ENCODE measurements around the gene ZNF75A. TPM values are rescaled to one million over a fixed set of nuclear protein-coding genes. Genes with fewer than 3 reads are reported as not detected.
"Not testable (repeated sequence)": the region's sequence is repeated elsewhere in the genome, so short reads cannot be mapped to it uniquely, and the experiment has no call there.

Gene ZNF75A
- 30.2 TPM for polyA plus RNA-seq (ENCODE audit: insufficient read length)

DNA sequence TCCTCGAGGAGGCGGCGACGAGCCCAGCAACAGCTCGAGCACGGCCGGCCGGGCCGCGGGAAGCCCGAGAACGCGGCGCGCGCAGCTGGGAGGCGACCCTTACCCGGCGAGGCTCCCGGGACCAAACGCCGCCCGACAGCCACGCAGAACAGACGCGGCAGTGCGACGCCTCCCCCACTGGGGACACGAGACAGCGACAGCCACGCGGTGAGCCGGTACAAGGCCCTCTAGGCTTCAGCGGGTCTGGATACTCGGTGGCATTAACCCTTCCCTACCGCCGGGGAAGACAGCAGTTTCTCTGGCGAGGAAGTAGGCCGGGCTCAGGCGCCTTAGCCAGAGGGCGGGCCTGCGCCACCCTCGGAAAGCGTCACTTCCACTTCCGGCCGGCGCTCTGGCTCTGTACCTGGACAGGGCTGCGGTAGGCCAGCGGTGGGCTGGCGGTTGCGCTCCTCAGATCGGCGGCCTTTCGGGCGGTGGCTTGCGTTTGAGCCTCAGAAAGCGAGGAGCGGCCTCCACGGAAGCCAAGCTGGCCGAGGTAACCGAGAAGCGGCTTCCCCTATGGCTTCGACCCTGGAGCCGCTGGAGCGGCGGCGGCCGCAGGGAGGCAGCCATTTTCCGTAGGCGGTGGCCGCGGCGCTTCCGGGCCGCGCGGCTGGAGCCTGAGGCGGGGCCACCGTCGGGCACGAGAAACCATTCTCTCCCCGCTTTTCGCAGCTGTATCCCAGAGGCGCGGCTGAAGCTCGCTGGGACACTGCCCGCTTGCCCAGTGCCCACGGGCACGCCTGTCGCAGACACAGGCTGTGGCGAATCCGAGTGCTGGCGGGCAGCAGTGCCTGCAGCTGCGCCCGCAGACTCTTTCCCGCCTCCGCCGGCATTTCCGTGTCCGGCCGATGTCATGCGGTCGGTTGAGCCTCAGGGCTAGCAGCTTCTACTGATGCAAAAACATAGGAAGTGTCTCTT is at the start of gene ZNF75A, which contains the start of gene TIGD7:
TSS of gene ZNF75A (plus strand) at position 389 of the 960 bp plus-strand sequence. CDS start 2,932 bp downstream, outside the sequence.
TSS of gene TIGD7 (minus strand) at position 322 of the 960 bp plus-strand sequence. CDS start 4,816 bp downstream, outside the sequence.
- peak; percentile 92 for DNase-seq

DNA sequence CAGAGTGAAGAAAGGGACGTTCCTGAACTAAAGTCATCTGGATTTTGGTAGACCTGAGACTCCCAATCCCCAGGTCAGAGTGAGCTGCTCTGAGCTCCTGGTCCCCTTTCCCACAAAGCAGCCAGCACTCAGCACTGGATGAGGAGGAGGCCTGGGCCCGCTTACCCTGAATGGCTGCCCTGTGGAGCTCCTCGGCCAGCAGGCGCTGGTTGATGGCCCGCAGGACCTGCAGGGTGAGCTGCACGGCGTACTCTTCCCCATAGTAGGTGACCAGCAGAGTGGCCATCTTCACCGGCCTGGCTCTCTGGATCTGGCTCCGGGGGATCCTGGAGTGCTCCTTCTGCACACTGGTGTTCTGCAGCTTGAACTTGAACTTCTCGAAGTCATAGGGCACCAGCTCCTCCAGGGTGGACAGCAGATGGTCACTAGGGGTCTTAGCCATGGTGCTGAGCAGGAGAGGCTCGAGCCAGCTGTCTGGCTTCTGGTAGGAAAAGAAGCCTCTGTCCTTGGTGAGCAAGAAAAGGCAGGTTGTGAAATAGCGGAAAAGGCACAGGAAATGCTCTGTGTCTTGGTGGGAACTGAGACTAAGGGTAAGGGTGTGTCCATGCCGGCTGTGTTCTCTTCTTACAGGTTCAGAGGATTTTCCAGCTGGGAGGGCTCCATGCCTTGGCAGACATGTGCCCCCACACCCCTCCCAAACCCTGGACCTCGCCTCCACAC is 49.0 kb upstream of the ZNF75A start, which contains the start of gene MEFV:
TSS of gene MEFV (minus strand) at position 488 of the 720 bp plus-strand sequence. CDS start at position 442, 46 bp downstream.
- no peak for DNase-seq

DNA sequence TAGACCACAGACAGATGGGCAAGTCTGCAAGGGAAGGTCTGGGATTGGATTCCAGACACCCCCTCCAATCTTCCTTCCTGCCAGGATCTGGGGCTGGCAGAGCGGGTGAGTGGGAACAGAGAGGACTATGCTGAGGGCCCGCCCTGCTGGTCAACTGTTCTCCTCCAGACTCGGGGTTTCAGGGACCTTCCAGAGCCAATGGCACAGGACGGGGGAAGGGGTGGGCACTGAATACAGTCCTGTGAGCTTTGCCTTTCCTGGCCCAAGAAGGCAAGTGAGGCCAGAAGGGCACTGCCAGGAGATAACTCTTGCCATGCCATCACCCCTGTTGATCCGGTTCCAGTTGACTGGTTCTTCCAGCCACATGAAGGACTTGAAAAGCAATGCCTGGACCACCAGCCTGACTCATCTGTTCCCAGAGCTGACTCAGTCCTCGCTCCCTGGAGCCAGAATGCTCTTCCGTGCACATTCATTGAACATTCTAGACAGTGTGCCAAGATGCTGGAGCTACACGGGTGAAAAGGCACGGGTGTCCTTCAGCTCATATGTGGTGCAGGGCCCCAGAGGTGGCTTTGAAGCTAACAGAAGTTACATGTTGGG is 48.3 kb upstream of the ZNF75A start:
- no peak for DNase-seq

DNA sequence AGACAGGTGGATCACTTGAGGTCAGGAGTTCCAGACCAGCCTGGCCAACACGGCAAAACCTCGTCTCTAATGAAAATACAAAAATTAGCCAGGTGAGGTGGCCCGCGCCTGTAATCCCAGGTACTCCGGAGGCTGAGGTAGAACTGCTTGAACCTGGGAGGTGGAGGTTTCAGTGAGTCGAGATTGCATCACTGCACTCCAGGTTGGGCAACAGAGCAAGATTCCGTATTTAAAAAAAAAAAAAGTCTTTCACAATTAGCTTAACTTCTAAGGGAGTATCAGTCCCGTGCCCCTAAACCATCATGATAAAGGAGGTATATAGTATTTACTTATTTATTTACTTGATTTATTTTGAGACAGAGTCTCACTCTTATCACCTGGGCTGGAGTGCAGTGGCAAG is 45.5 kb upstream of the ZNF75A start:
- DNase-seq: no peak

DNA sequence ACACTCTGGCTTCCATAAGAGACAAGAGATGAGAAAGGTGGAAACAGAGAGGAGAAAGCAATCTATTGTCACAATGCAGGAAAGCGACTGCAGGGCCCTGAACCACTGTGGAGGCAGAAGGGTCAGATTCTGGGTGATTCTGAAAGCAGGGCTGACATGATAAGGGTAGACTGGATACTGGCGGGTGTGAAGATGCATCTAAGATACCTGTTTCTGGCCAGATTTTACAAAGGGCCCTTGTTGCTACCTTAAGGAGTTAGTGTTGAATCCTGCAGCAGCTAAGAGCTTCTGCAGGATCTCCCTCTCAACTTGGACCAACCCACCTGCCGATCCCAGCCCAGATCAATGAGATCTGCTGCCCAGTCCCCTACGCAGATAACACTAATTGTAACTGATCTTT is 42.8 kb upstream of the ZNF75A start:
- no peak for DNase-seq

DNA sequence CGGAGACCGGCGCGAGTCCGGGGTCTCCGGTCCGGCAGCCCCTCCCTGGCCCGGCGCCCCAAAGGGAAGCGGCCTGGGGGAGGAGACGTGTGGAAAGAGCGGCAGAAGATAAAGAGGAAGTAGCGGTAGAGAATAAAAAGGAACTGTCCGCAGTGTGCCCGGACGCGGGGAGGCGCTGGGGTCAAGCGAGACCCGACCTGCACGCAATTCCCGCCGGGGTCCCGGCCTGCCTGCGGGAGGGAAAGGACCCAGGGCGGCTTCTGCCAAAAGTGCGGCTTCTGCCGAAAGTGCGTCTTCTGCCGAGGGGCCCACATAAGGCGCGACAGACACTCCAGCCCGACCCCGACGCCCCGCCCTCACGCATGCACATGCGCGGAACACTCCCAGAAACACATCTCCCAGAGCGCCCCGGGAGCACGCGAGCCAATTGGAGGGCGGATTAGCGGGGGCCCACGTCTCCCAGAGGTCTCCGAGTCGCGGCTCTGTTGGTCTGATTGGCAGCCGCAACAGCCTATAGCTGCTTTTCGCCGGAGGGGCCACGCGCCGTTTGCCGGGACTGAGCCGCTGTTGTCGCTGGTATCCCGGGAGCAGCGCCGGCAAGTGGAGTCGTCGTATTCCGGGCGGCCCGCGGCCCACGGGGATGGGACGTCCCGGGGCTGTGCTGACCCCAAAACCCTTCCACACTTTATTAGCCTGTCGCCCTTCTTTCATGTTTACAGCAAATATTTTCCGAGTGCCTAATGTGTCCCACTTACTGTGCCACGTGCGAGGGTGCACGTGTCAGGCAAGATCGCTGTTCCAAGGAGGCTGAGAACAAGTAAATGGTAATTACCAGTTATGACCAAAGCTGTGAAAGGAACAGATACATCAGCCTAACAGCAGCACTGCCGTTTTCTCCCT is 40.9 kb upstream of the ZNF75A start:
- peak; percentile 96 for DNase-seq

DNA sequence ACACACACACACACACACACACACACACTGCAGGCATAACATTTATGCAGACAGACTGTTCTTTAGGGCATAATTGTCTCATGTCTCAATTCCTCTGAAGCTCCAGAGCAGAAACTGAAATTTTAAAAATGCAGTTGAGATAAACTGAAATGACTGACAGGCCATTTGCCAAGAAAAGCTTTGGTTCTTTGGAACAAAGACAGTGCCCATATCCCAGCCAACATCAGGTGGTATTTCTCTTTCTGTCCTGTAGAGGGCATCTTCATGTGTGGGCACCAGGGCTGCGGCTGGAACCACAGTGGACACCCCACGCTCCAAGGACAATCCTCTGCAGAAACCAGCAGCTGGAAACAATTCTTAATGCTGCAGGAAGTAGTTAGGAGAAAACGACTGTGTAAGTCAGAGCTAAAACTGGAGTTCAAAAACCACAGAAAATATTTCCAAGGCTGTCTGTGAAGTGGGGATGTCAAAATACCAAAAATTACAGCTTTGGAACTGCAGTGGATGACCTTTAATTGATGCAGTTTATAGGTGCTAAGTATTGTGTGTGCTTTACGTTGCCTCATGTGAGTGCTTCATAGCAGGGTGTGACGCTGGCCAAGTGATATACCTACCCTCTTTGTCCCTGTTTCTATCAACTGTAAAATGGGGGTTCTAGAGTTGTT is 38.3 kb upstream of the ZNF75A start:
- peak; percentile 10 for DNase-seq

DNA sequence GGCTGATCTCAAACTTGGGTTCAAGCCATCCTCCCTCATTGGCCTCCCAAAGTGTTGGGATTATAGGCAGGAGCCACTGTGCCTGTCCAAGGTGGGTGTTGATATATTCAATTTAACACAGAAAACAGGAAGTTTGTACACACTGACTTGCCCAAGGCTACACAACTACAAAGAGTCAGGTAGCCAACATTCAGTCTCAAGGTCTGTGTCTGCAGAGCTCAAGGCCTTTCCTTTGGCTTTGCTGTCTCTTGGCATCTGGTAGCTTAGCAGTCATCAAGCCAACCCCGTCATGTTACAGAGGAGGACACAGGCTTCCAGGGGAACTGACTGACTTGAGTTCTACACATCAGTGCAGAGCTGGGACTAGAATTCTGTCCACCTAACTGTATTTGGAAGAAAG is 37.0 kb upstream of the ZNF75A start:
- DNase-seq: no peak

DNA sequence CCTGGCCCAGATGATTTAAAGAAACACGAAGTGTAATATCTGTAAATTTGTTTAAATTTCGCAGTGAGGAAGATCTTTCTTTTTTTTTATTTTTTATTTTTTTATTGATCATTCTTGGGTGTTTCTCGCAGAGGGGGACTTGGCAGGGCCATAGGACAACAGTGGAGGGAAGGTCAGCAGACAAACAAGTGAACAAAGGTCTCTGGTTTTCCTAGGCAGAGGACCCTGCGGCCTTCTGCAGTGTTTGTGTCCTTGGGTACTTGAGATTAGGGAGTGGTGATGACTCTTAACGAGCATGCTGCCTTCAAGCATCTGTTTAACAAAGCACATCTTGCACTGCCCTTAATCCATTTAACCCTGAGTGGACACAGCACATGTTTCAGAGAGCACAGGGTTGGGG is 34.6 kb upstream of the ZNF75A start:
- DNase-seq: not testable (repeated sequence)

DNA sequence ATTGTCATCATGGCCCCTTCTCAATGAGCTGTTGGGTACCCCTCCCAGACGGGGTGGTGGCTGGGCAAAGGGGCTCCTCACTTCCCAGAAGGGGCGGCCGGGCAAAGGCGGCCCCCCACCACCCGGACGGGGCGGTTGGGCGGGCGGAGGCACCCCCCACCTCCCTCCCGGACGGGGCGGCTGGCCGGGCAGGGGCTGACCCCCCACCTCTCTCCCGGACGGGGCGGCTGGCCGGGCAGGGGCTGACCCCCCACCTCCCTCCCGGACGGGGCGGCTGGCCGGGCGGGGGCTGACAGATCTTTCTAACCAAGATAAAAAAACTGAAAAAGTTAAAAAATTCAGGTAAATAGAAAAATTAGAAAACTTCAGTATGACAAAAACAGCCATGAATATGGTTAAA is 34.0 kb upstream of the ZNF75A start:
- not testable (repeated sequence) for DNase-seq

DNA sequence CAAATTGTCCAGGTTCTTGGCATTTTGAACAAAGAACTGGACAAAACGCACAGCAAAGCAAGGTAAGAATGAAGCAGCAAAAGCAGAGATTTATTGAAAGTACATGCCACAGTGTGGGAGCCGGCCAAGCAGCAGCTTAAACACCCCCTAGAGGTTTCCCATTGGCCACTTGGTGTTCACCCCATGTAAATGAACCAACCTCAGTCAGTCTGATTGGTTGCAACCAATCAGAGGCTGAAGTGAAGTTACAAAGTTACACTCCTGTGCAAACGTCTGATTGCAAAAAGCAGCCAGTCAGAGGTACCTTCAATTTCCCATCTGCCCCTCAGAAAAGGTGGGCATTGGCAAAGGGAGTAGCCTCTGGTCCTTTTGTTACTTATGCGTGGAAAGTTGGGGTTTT is 30.8 kb upstream of the ZNF75A start:
- no peak for DNase-seq

DNA sequence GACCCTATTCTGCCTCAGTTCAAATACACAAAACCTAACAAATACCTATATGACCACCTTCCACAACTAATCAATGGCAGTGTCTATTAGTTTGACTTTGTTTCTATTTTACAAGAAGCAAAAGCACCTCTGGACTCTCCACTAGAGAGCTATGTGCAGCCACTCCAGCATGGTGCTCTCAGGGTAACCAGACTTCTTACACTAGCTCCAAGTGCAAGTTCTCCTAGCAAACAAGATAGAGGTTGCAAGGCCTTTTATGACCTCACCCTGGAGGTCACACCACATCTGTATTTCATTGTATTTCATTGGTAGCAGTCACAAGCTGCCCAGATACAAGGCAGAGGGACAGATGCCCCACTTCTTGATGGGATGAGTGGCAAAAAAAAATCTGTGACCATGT is 30.4 kb upstream of the ZNF75A start:
- DNase-seq: no peak

DNA sequence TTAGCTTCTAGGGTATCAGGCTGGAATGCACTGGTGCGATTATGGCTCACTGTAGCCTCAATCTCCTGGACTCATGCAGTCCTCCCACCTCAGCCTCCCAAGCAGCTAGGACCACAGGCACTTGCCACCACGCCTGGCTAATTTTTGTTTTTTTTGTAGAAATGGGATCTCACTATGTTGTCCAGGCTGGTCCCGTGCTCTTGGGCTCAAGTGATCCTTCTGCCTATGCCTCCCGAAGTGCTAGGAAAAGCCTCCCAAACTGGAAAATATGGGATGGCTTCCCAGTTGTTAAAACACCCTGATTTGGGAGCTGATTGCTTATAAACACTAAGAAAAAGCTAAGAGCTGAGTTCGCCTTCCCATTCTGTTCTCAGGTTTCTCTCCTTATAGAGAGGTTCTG is 28.6 kb upstream of the ZNF75A start:
- no peak for DNase-seq

DNA sequence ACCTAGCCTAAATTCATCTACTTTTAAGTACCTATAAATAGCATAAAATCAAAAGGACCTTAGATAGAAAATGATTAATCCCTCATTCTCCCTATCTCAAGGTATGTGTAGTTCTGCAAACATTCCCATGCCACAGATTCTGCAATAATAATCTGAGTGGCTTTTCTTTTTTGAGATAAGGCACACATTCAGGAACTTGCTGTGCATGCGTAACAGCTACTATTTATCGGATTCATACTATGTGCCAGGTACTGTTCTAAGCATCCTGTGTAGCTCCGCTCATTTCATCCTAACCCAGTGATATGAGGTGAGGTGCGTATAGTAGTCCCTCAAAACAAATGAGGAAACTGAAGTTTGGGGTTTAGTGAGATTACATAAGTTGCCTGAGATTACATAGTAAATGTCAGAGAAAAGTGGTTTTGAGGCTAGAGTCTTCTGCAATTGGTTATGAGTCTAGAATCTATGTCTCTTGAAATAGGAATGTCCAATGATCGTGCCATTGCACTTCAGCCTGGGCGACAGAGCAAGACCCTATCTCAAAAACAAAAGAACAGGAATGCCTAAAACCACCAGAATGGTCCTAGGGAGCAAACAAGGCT is 24.0 kb upstream of the ZNF75A start:
- no peak for DNase-seq

DNA sequence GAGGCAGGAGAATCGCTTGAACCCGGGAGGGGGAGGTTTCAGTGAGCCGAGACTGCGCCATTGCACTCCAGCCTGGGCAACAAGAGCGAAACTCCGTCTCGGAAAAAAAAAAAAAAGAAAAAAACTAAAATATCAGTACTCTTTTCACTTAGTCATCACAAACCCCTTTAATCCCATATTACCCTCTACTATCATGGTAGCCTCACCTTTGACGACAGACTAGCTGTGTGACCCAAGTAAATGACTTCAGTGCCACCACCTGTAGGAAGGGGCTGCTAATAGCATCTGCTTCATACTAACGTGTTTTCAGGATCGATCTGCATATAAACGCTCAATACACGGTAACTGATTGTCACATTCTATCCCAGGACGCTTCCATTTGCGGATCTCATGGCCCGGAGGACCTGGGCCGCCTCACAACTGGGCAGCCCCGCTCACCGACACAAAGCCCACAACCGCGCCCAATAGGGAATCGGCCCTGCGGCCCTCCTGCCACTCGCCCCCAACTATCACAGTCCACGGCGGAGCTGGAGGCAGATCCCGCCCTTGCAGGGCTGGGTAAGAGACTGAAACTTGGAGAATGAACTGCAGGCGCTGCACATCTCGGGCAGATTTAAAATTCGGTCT is 23.1 kb upstream of the ZNF75A start:
- no peak for DNase-seq

DNA sequence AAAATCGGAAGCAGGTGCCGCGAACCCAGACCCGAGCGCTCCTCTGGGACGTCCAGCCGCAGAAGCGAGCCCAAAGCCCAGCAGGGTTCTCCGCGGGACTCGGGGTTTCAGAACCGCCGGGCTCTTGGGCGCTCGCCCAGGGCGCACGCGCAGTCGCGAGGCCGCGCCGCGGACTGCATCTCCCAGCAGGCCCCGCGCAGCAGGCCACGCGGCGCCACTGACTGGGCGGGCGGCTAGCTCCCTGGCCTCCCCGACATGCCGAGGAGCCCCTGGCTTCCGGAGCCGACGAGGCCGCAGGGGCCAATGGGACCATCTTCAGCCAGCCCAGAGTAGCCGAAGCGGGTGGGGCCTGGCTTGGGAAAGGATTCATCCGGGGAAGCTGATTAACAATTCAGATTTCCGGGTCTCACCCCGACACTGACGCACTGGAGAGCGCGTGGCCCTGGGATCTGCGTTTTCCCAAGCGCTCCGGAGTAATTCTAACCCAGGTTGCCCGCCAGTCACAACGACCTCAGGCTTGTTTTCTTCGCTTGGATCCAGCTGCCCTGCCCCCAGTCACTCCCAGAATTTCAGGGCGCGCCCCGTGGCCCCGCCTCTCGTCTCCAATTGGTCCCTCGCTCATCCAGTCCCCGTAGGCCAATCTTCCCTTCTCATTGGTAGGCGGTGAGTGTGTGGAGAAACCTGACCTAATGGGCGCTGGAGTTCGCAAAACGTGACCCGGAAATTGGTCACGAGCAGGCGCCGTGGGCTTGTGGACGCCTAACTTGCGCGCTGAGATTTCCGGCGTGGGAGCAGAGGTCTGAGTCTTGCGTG is 22.4 kb upstream of the ZNF75A start, which contains the start of gene ZNF263:
TSS of gene ZNF263 (plus strand) at position 762 of the 813 bp plus-strand sequence. CDS start 328 bp downstream, outside the sequence.
- DNase-seq: peak; percentile 97

DNA sequence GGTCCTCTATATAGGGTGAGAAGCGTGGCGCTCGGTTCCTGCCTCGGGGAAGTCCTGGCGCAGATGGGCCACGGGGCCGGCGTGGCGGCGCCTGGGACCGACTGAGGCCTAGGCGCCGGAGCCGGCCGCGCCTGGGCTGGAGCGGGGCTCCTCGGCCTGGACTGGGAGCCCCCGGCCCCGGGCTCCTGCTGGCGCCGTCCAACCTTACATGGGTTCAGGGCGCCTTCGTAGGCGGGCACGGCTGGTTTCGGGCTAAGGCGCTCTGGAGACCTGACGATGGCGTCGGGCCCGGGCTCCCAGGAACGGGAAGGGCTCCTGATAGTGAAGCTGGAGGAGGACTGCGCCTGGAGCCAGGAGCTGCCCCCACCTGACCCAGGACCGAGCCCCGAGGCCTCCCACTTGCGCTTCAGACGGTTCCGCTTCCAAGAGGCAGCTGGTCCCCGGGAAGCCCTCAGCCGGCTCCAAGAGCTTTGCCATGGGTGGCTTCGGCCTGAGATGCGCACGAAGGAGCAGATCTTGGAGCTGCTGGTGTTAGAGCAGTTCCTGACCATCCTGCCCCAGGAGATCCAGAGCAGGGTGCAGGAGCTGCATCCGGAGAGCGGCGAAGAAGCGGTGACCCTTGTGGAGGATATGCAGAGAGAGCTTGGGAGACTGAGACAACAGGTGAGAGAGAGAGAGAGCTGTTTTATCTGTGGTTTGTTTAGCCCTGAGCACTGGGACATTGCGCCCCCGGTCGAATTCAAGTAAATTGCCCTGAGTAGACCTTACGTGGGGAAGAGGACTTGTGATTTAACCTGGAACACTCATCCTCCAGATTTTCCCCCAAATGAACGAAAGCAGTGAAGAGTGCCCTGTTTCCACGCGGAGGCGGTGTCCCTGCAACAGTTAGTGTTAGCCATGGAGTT is 21.5 kb upstream of the ZNF75A start:
- no peak for DNase-seq

DNA sequence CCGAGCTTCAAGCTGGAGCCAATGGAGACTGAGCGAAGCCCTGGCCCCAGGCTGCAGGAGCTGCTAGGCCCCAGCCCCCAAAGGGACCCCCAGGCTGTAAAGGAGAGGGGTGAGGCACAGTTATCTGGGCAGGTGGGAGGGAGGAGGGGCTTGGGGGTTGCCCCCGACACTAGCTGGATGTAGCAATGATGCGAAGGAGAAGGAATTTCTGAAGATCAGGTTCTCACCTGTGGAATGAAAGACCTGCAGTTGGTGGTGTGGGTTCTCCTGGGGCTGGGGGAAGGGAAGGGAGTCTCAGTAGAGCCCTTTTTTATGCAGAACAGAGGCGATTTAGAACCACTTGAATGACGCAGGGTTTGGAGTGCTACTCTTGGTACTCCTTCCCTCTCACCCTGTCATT is 20.2 kb upstream of the ZNF75A start:
- no peak for DNase-seq
